Measurements from ENCODE around the gene OCA2.

Gene OCA2

GRCh38 chr15:28075573-28075972 is 23.5 kb downstream of the OCA2 start:
- no peak overlapping the region for H3K4me2 ChIP-seq (ENCODE audit: low read depth, low read length)
- DNase-seq, result no peak
- no peak overlapping the region for H3K9ac ChIP-seq (ENCODE audit: low read length)
- H3K9me2 ChIP-seq (replicated peaks; ENCODE audit: insufficient read depth, low read length), result no peaks in the 10 kb centered on the region
- H3K4me1 ChIP-seq (ENCODE audit: low read length), result no peaks in the 10 kb centered on the region
- H3K79me2 ChIP-seq (ENCODE audit: low read length), result no peaks in the 10 kb centered on the region
- no peaks in the 10 kb centered on the region for H4K20me1 ChIP-seq (ENCODE audit: insufficient read depth, low read length)
- H3K4me3 ChIP-seq (ENCODE audit: low read length), result no peak overlapping the region
- no peaks in the 10 kb centered on the region for H3F3A ChIP-seq (ENCODE audit: insufficient read depth, low read length)
- H3K27me3 ChIP-seq (replicated peaks; ENCODE audit: insufficient read depth, low read length), result no peaks in the 10 kb centered on the region
- H2AFZ ChIP-seq (ENCODE audit: low read length), result no peak overlapping the region
- H3K36me3 ChIP-seq (replicated peaks; ENCODE audit: insufficient read depth, low read length), result no peaks in the 10 kb centered on the region
- H3K27ac ChIP-seq (ENCODE audit: low read length), result no peak overlapping the region
- no peak for TF ChIP-seq EZH2 (optimal IDR thresholded peaks at IDR 0.05; ENCODE audit: low read depth, low read length)
- no peak for TF ChIP-seq CTCF (IDR thresholded peaks at IDR 0.05; ENCODE audit: low read length)
- TF ChIP-seq EZH2phosphoT487 (IDR thresholded peaks at IDR 0.05; ENCODE audit: low read length), result no peak
- H3K9me3 ChIP-seq (replicated peaks; ENCODE audit: insufficient read depth, low read length), result no peaks in the 10 kb centered on the region

GRCh38 chr15:28068930-28069329 is 30.2 kb downstream of the OCA2 start:
- Histone ChIP-seq H3K9me2 (replicated peaks; ENCODE audit: insufficient read depth, low read length) (no peaks in the 10 kb centered on the region), H3K4me3 (ENCODE audit: low read length) (no peak overlapping the region), H3K9ac (ENCODE audit: low read length) (no peak overlapping the region), H3K4me2 (ENCODE audit: low read depth, low read length) (no peak overlapping the region), H3K4me1 (ENCODE audit: low read length) (no peaks in the 10 kb centered on the region), H4K20me1 (ENCODE audit: insufficient read depth, low read length) (no peaks in the 10 kb centered on the region), H3K79me2 (ENCODE audit: low read length) (no peaks in the 10 kb centered on the region), H3F3A (ENCODE audit: insufficient read depth, low read length) (no peaks in the 10 kb centered on the region), H3K36me3 (replicated peaks; ENCODE audit: insufficient read depth, low read length) (no peaks in the 10 kb centered on the region), H2AFZ (ENCODE audit: low read length) (no peak overlapping the region), H3K27me3 (replicated peaks; ENCODE audit: insufficient read depth, low read length) (no peaks in the 10 kb centered on the region), H3K9me3 (replicated peaks; ENCODE audit: insufficient read depth, low read length) (no peaks in the 10 kb centered on the region), H3K27ac (ENCODE audit: low read length) (no peak overlapping the region)
- TF ChIP-seq EZH2phosphoT487 (IDR thresholded peaks at IDR 0.05; ENCODE audit: low read length) (no peak), EZH2 (optimal IDR thresholded peaks at IDR 0.05; ENCODE audit: low read depth, low read length) (no peak), CTCF (IDR thresholded peaks at IDR 0.05; ENCODE audit: low read length) (no peak)
- DNase-seq, result no peak

- no peaks in the 10 kb centered on the region for H3K79me2 ChIP-seq (ENCODE audit: low read length)
These were observed 32.9 kb downstream of the OCA2 start for GRCh38 chr15:28066231-28066630.

GRCh38 chr15:28060005-28060404 is 39.1 kb downstream of the OCA2 start:
- Histone ChIP-seq H4K20me1 (ENCODE audit: insufficient read depth, low read length) (no peaks in the 10 kb centered on the region), H3K27me3 (replicated peaks; ENCODE audit: insufficient read depth, low read length) (no peaks in the 10 kb centered on the region), H3K4me1 (ENCODE audit: low read length) (no peaks in the 10 kb centered on the region), H3K4me2 (ENCODE audit: low read depth, low read length) (no peak overlapping the region), H3K9me2 (replicated peaks; ENCODE audit: insufficient read depth, low read length) (no peaks in the 10 kb centered on the region), H3K27ac (ENCODE audit: low read length) (no peak overlapping the region), H3K9me3 (replicated peaks; ENCODE audit: insufficient read depth, low read length) (no peaks in the 10 kb centered on the region), H3K4me3 (ENCODE audit: low read length) (no peak overlapping the region), H3K36me3 (replicated peaks; ENCODE audit: insufficient read depth, low read length) (no peaks in the 10 kb centered on the region), H3F3A (ENCODE audit: insufficient read depth, low read length) (no peaks in the 10 kb centered on the region), H3K79me2 (ENCODE audit: low read length) (no peaks in the 10 kb centered on the region), H2AFZ (ENCODE audit: low read length) (no peak overlapping the region), H3K9ac (ENCODE audit: low read length) (no peak overlapping the region)
- no peak for DNase-seq
- no peak for TF ChIP-seq CTCF (IDR thresholded peaks at IDR 0.05; ENCODE audit: low read length)
- no peak for TF ChIP-seq EZH2 (optimal IDR thresholded peaks at IDR 0.05; ENCODE audit: low read depth, low read length)
- TF ChIP-seq EZH2phosphoT487 (IDR thresholded peaks at IDR 0.05; ENCODE audit: low read length), result no peak

More at GRCh38 chr15:28066231-28066630, 32.9 kb downstream of the OCA2 start:
- TF ChIP-seq EZH2phosphoT487 (IDR thresholded peaks at IDR 0.05; ENCODE audit: low read length), result no peak
- no peak for TF ChIP-seq EZH2 (optimal IDR thresholded peaks at IDR 0.05; ENCODE audit: low read depth, low read length)
- Histone ChIP-seq H4K20me1 (ENCODE audit: insufficient read depth, low read length) (no peaks in the 10 kb centered on the region), H2AFZ (ENCODE audit: low read length) (no peak overlapping the region), H3K27ac (ENCODE audit: low read length) (no peak overlapping the region), H3K36me3 (replicated peaks; ENCODE audit: insufficient read depth, low read length) (no peaks in the 10 kb centered on the region), H3K9ac (ENCODE audit: low read length) (no peak overlapping the region), H3K4me2 (ENCODE audit: low read depth, low read length) (no peak overlapping the region), H3K27me3 (replicated peaks; ENCODE audit: insufficient read depth, low read length) (no peaks in the 10 kb centered on the region), H3K9me2 (replicated peaks; ENCODE audit: insufficient read depth, low read length) (no peaks in the 10 kb centered on the region), H3K4me1 (ENCODE audit: low read length) (no peaks in the 10 kb centered on the region), H3K9me3 (replicated peaks; ENCODE audit: insufficient read depth, low read length) (no peaks in the 10 kb centered on the region), H3F3A (ENCODE audit: insufficient read depth, low read length) (no peaks in the 10 kb centered on the region), H3K4me3 (ENCODE audit: low read length) (no peak overlapping the region)
- DNase-seq, result no peak
